HCT116 (cell line): ENCODE measurements around the gene MALRD1. TPM values are rescaled to one million over a fixed set of nuclear protein-coding genes. Genes with fewer than 3 reads are reported as not detected.

ENCODE experiments used
- ATAC-seq: fragments of 200-7000 bp; cut with Tn5 transposase; 2 replicates; pipeline ENCODE4 v1.9.1; 2020; ENCODE audit warnings: mild to moderate bottlenecking, moderate library complexity
- BruUV-seq: library from RNA; stranded (reverse); fragments of 400-500 nt; replicated peaks from 2 replicates; lab custom pipeline; 2021; lab: Mats Ljungman, UMichigan
- CTCF ChIA-PET: fragments of 300-600 bp; sonication (Branson Sonifier 250); formaldehyde crosslinking; loops from one replicate; lab custom pipeline; 2021; ENCODE audit warnings: antibody characterized with exemption; lab: Charles Lee
- POLR2A ChIA-PET: fragments of 300-600, 350-600 bp; sonication (Branson Sonifier 250); formaldehyde crosslinking; loops from one replicate; lab custom pipeline; 2021; ENCODE audit warnings: antibody characterized with exemption; lab: Charles Lee
- RAD21 ChIA-PET, 2 experiments: fragments of 300-600 bp; sonication (Branson Sonifier 250); formaldehyde crosslinking; loops; one replicate each; lab custom pipeline; 2023; ENCODE audit warnings: low total read pairs in 2 of 2; ENCODE audit not compliant: uncharacterized antibody in 2 of 2, unreplicated experiment in 2 of 2, low non-redundant PET in 1 of 2; lab: Charles Lee
- DNase-seq: peaks from one replicate; pipeline ENCODE4 v3.0.0-alpha.2; 2010; ENCODE audit warnings: low read depth, low spot score
- H2AFZ ChIP-seq: fragments of 200-600 bp; shearing (Covaris generic), sonication (generic); 2 replicates; pipeline ENCODE4 v1.6.1; 2017; ENCODE audit warnings: low read depth, mixed run types, mixed read lengths, antibody characterized with exemption, low read length; ENCODE audit not compliant: poor library complexity, severe bottlenecking
- H3K27ac ChIP-seq: 2 replicates; pipeline ENCODE4 v1.5.1; 2012; ENCODE audit warnings: low read depth, low read length
- H3K27me3 ChIP-seq: fragments of 200-600 bp; sonication (generic); 2 replicates; pipeline ENCODE4 v1.6.1; 2016; ENCODE audit warnings: mixed run types, low read length, mixed read lengths; ENCODE audit not compliant: insufficient read depth
- H3K36me3 ChIP-seq, 2 experiments: fragments of 200-500 bp in 1 of 2; fragments of 200-600 bp in 1 of 2; sonication (Bioruptor generic) in 1 of 2; sonication (generic) in 1 of 2; 2 replicates each; pipeline versions ENCODE4 v1.5.1 to v1.6.1; 2014 to 2016; ENCODE audit warnings: low read length in 2 of 2, inconsistent platforms in 1 of 2, mixed read lengths in 1 of 2, mixed run types in 1 of 2; ENCODE audit not compliant: insufficient read depth in 2 of 2, control insufficient read depth in 1 of 2
- H3K4me1 ChIP-seq, 2 experiments: fragments of 200-600 bp in 1 of 2; sonication (generic) in 1 of 2; 2 replicates each; pipeline versions ENCODE4 v1.5.1 to v1.6.1; 2012 to 2017; ENCODE audit warnings: low read length in 2 of 2, inconsistent platforms in 1 of 2, mild to moderate bottlenecking in 1 of 2, mixed read lengths in 1 of 2, mixed run types in 1 of 2, moderate library complexity in 1 of 2; ENCODE audit not compliant: insufficient read depth in 2 of 2, control insufficient read depth in 1 of 2
- H3K4me2 ChIP-seq: fragments of 200-600 bp; sonication (generic); 2 replicates; pipeline ENCODE4 v1.6.1; 2017; ENCODE audit warnings: mixed run types, low read length, mixed read lengths
- H3K4me3 ChIP-seq, 2 experiments: fragments of 200-600 bp in 1 of 2; sonication (generic) in 1 of 2; replicated peaks in 1 of 2; 2 replicates each; pipeline ENCODE4 v1.5.1; 2011 to 2016; ENCODE audit warnings: low read length in 2 of 2, control low read depth in 1 of 2, low read depth in 1 of 2, mild to moderate bottlenecking in 1 of 2, mixed read lengths in 1 of 2, mixed run types in 1 of 2
- H3K79me2 ChIP-seq: fragments of 200-600 bp; sonication (generic); 2 replicates; pipeline ENCODE4 v1.6.1; 2017; ENCODE audit warnings: mild to moderate bottlenecking, mixed run types, low read length, moderate library complexity, mixed read lengths; ENCODE audit not compliant: insufficient read depth
- H3K9ac ChIP-seq: fragments of 200-600 bp; sonication (generic); 2 replicates; pipeline ENCODE4 v1.6.1; 2016; ENCODE audit warnings: low read length, mixed read lengths
- H3K9me2 ChIP-seq: fragments of 200-600 bp; sonication (generic), shearing (Covaris generic); 2 replicates; pipeline ENCODE4 v1.6.1; 2017; ENCODE audit warnings: mixed run types, mild to moderate bottlenecking, moderate library complexity; ENCODE audit not compliant: insufficient read depth
- H3K9me3 ChIP-seq, 2 experiments: fragments of 200-500 bp in 1 of 2; fragments of 200-600 bp in 1 of 2; sonication (Bioruptor generic) in 1 of 2; sonication (generic) in 1 of 2; 2 replicates each; pipeline ENCODE4 v1.6.1; 2014 to 2017; ENCODE audit warnings: low read length in 2 of 2, mixed read lengths in 2 of 2, inconsistent platforms in 1 of 2, low read depth in 1 of 2, mild to moderate bottlenecking in 1 of 2, mixed run types in 1 of 2, moderate library complexity in 1 of 2; ENCODE audit not compliant: control insufficient read depth in 1 of 2, insufficient read depth in 1 of 2
- H4K20me1 ChIP-seq: fragments of 200-600 bp; sonication (generic), shearing (Covaris generic); 2 replicates; pipeline ENCODE4 v1.6.1; 2017; ENCODE audit warnings: mixed run types, mild to moderate bottlenecking, moderate library complexity; ENCODE audit not compliant: insufficient read depth
- ATF3 ChIP-seq: IDR thresholded peaks from 2 replicates; pipeline ENCODE4 v1.6.1; 2012
- CBX3 ChIP-seq: IDR thresholded peaks from 2 replicates; pipeline ENCODE4 v1.6.1; 2012; ENCODE audit warnings: low read depth
- CEBPB ChIP-seq: IDR thresholded peaks from 2 replicates; pipeline ENCODE4 v1.6.1; 2012; ENCODE audit warnings: low read depth
- EGR1 ChIP-seq: IDR thresholded peaks from 2 replicates; pipeline ENCODE4 v1.6.1; 2012; ENCODE audit warnings: low read depth
- ELF1 ChIP-seq: IDR thresholded peaks from 2 replicates; pipeline ENCODE4 v1.6.1; 2012; ENCODE audit warnings: low read depth, borderline replicate concordance
- EZH2 ChIP-seq: fragments of 200-600 bp; sonication (generic); IDR thresholded peaks from 2 replicates; pipeline ENCODE4 v1.6.1; 2017; ENCODE audit warnings: antibody characterized with exemption, mixed run types
- EZH2phosphoT487 ChIP-seq: fragments of 200-600 bp; IDR thresholded peaks from 2 replicates; pipeline ENCODE4 v1.6.1; 2018; ENCODE audit warnings: antibody characterized with exemption, borderline replicate concordance
- FOSL1 ChIP-seq: IDR thresholded peaks from 2 replicates; pipeline ENCODE4 v1.6.1; 2012; ENCODE audit warnings: low read depth
- JUND ChIP-seq: IDR thresholded peaks from 2 replicates; pipeline ENCODE4 v1.6.1; 2012
- POLR2A ChIP-seq: IDR thresholded peaks from 2 replicates; pipeline ENCODE4 v1.7.0; 2011; ENCODE audit warnings: borderline replicate concordance; ENCODE audit not compliant: insufficient read depth, insufficient read length; ENCODE audit errors: extremely low read depth
- POLR2AphosphoS5 ChIP-seq: IDR thresholded peaks from 2 replicates; pipeline ENCODE4 v1.6.1; 2011; ENCODE audit warnings: mild to moderate bottlenecking, low read depth, low read length, moderate library complexity
- RAD21 ChIP-seq: IDR thresholded peaks from 2 replicates; pipeline ENCODE4 v1.6.1; 2012; ENCODE audit warnings: low read depth, mild to moderate bottlenecking
- SIN3A ChIP-seq: IDR thresholded peaks from 2 replicates; pipeline ENCODE4 v1.6.1; 2012; ENCODE audit warnings: low read depth
- SRF ChIP-seq: IDR thresholded peaks from 2 replicates; pipeline ENCODE4 v1.6.1; 2012; ENCODE audit warnings: low read depth
- TCF7L2 ChIP-seq: IDR thresholded peaks from 2 replicates; pipeline ENCODE4 v1.7.0; 2011; ENCODE audit warnings: borderline replicate concordance, inconsistent platforms; ENCODE audit not compliant: insufficient read depth, insufficient read length; ENCODE audit errors: extremely low read depth
- YY1 ChIP-seq: IDR thresholded peaks from 2 replicates; pipeline ENCODE4 v1.6.1; 2011; ENCODE audit warnings: low read length, low read depth, moderate library complexity, mild to moderate bottlenecking; ENCODE audit not compliant: insufficient replicate concordance; ENCODE audit errors: extremely low read depth
- ZBTB33 ChIP-seq: IDR thresholded peaks from 2 replicates; pipeline ENCODE4 v1.6.1; 2011; ENCODE audit warnings: mild to moderate bottlenecking, low read length, moderate library complexity; ENCODE audit not compliant: insufficient replicate concordance; ENCODE audit errors: extremely low read depth
- ZFX ChIP-seq: fragments of 450-650 bp; IDR thresholded peaks from 2 replicates; pipeline ENCODE4 v1.6.1; 2017
- ZNF274 ChIP-seq: fragments of 200-500 bp; sonication (Bioruptor generic); IDR thresholded peaks from 2 replicates; pipeline ENCODE4 v1.6.1; 2014; ENCODE audit warnings: mild to moderate bottlenecking, low read depth, low read length, inconsistent platforms
- intact Hi-C: fragments of 100-400 bp; cut with micrococcal nuclease; formaldehyde crosslinking; loops from 2 replicates; pipeline ENCODE4 v1.10.0; 2022
- total RNA-seq: library from RNA; stranded (reverse); gene quantifications from one replicate; pipeline ENCODE4 v1.2.1, GENCODE V29; 2021; ENCODE audit not compliant: unreplicated experiment

The MALRD1 gene
- total RNA-seq, 1 experiment from 2014 or later = not detected

GRCh38 chr10:19451356-19451755, 402.8 kb downstream of the MALRD1 start:
- TF ChIP-seq RAD21 = no peak
- no peak for TF ChIP-seq SRF
- no peak for TF ChIP-seq YY1
- TF ChIP-seq ATF3 = no peak
- TF ChIP-seq ZFX = no peak
- TF ChIP-seq ELF1 = no peak
- no peak for TF ChIP-seq ZBTB33
- no peak for TF ChIP-seq EZH2
- no peak for TF ChIP-seq CBX3
- TF ChIP-seq EGR1 = no peak
- no peak for TF ChIP-seq JUND
- TF ChIP-seq POLR2AphosphoS5 = no peak
- no peak for TF ChIP-seq CEBPB
- TF ChIP-seq EZH2phosphoT487 = no peak
- no peak for TF ChIP-seq TCF7L2
- no peak for TF ChIP-seq POLR2A
- no peak for TF ChIP-seq FOSL1
- no peak for TF ChIP-seq ZNF274
- no peak for TF ChIP-seq SIN3A
- intact Hi-C loops = no loop called here
- Histone ChIP-seq H3K27me3 (no peaks in the 10 kb centered on the region), H3K9me2 (no peaks in the 10 kb centered on the region), H3K27ac (no peak overlapping the region), H3K36me3 (no peaks in the 10 kb centered on the region), H4K20me1 (no peaks in the 10 kb centered on the region), H3K9me3 (peaks cover 8 to 14% of the 10 kb centered on the region in 2 experiments; a peak in 2 of 4 replicates), H3K4me1 (no peaks in the 10 kb centered on the region), H3K79me2 (no peaks in the 10 kb centered on the region), H2AFZ (no peak overlapping the region), H3K9ac (no peak overlapping the region), H3K4me2 (no peak overlapping the region), H3K4me3 (no peak overlapping the region)
- ChIA-PET CTCF (no interaction called here), RAD21 (no interaction called here), POLR2A (no interaction called here)
- DNase-seq (no peak), ATAC-seq (no peak)
- BruUV-seq = no TSS peak
